Measurements from ENCODE around the gene TAX1BP3. TPM values are rescaled to one million over a fixed set of nuclear protein-coding genes. Genes with fewer than 3 reads are reported as not detected.

The TAX1BP3 gene
- total RNA-seq, 1 experiment from 2014 or later, result 76.3 TPM

- Histone ChIP-seq H2BK20ac (ENCODE audit: low read depth, low read length, poor library complexity, severe bottlenecking) (no peak overlapping the region), H2AK5ac (ENCODE audit: insufficient read length, low read length) (no peak overlapping the region), H3K14ac (ENCODE audit: insufficient read depth, low read length) (no peak overlapping the region), H3K56ac (ENCODE audit: insufficient read length, low read depth, low read length) (no peak overlapping the region), H3K27me3 (ENCODE audit: insufficient read depth, low read length) (no peaks in the 10 kb centered on the region), H2BK15ac (ENCODE audit: low read depth, low read length) (no peak overlapping the region), H3K23me2 (ENCODE audit: insufficient read length, low read depth, low read length, poor library complexity, severe bottlenecking) (no peaks in the 10 kb centered on the region), H3K27ac (ENCODE audit: insufficient read length, low read depth, low read length) (no peak overlapping the region), H2BK12ac (ENCODE audit: insufficient read length, low read depth, low read length) (no peak overlapping the region), H2BK5ac (ENCODE audit: insufficient read length, low read length) (no peak overlapping the region), H3K18ac (ENCODE audit: insufficient read length, low read depth, low read length) (no peak overlapping the region), H4K5ac (ENCODE audit: insufficient read length, low read depth, low read length) (no peak overlapping the region), H3K79me2 (ENCODE audit: insufficient read depth, low read length) (no peaks in the 10 kb centered on the region), H4K8ac (replicated peaks; ENCODE audit: insufficient read length, low read depth, low read length) (no peak overlapping the region), H3K9ac (ENCODE audit: extremely low read depth, insufficient read length, low read length) (no peak overlapping the region), H3T11ph (ENCODE audit: low read length) (no peak overlapping the region), H3K23ac (ENCODE audit: insufficient read length, low read depth, low read length) (no peak overlapping the region), H3K4me2 (ENCODE audit: insufficient read depth, insufficient read length, low read length) (no peak overlapping the region), H2AFZ (ENCODE audit: low read length) (no peak overlapping the region), H2BK120ac (ENCODE audit: low read depth, low read length, poor library complexity, severe bottlenecking) (no peak overlapping the region), H4K91ac (ENCODE audit: insufficient read length, low read depth, low read length) (no peak overlapping the region), H3K4ac (ENCODE audit: low read depth, low read length) (no peak overlapping the region), H3K79me1 (ENCODE audit: insufficient read depth, low read depth, low read length, poor library complexity, severe bottlenecking) (peaks cover 1% of the 10 kb centered on the region), H4K20me1 (ENCODE audit: control insufficient read depth, insufficient read depth, insufficient read length) (no peaks in the 10 kb centered on the region), H3K4me1 (ENCODE audit: insufficient read depth, low read length) (no peaks in the 10 kb centered on the region), H3K9me3 (ENCODE audit: control insufficient read depth, low read depth, low read length) (no peaks in the 10 kb centered on the region)
- H3K4me1 Mint-ChIP-seq, result no peaks in the 10 kb centered on the region
- no peaks in the 10 kb centered on the region for H3K27me3 Mint-ChIP-seq (ENCODE audit: low read depth)
- H3K36me3 Mint-ChIP-seq (ENCODE audit: insufficient read depth in 1 of 3, low read depth in 3 of 3), result peaks cover 27 to 69% (median 66%) of the 10 kb centered on the region in 3 experiments; a peak in 6 of 7 replicates
- no peak for TF ChIP-seq CTCF (conservative IDR thresholded peaks at IDR 0.05)
- no CpG with 5 or more reads among the region's 16 CpGs for WGBS (ENCODE audit: extremely low coverage, insufficient read length, low lambda C conversion rate)
- no peak for DNase-seq
- 0 out of 7 replicates have a peak overlapping the region, but pooled peaks of 1 of the 3 experiments have one; percentile 20 for H3K27ac Mint-ChIP-seq
- H3K4me3 Mint-ChIP-seq, result no peak overlapping the region
- H3K9me3 Mint-ChIP-seq, result no peaks in the 10 kb centered on the region
These were observed 41.3 kb downstream of the TAX1BP3 start for GRCh38 chr17:3626831-3627768.
